Measurements from ENCODE around the gene TTC33. TPM values are rescaled to one million over a fixed set of nuclear protein-coding genes. Genes with fewer than 3 reads are reported as not detected.

TTC33 gene
- polyA plus RNA-seq, 1 of the 3 experiments (the other 2 are of a cell fraction), result 2.2 TPM

GRCh38 chr5:40480392-40480791 is 275.4 kb downstream of the TTC33 start:
- H3F3A ChIP-seq (replicated peaks; ENCODE audit: insufficient read depth), result peaks cover 8% of the 10 kb centered on the region
- no peaks in the 10 kb centered on the region; the same call in 1 of the 2 replicates for H3K27me3 ChIP-seq (ENCODE audit: insufficient read depth)
- no peak overlapping the region for H3K4me2 ChIP-seq
- H3K4me3 ChIP-seq (ENCODE audit: low read depth in 2 of 2, low read length in 1 of 2), result no peak overlapping the region
- ChIA-PET POLR2A (no interaction called here), CTCF (no interaction called here)
- H3K79me2 ChIP-seq (ENCODE audit: insufficient read depth), result no peaks in the 10 kb centered on the region
- WGBS (ENCODE audit: low lambda C conversion rate), result 5% methylated on average over 2 of the region's 2 CpGs
- no peaks in the 10 kb centered on the region for H3K36me3 ChIP-seq (replicated peaks in 1 of 2; ENCODE audit: control insufficient read depth in 1 of 2, insufficient read depth in 2 of 2, low read length in 1 of 2)
- no peaks in the 10 kb centered on the region for H3K4me1 ChIP-seq (ENCODE audit: control insufficient read depth in 1 of 2, insufficient read depth in 2 of 2, low read depth in 1 of 2, low read length in 1 of 2)
- H3K9me3 ChIP-seq, result no peaks in the 10 kb centered on the region
- H2AFZ ChIP-seq (ENCODE audit: low read depth), result no peak overlapping the region
- H3K9me2 ChIP-seq, result no peaks in the 10 kb centered on the region
- TF ChIP-seq SMC3 (IDR thresholded peaks at IDR 0.05; ENCODE audit: low read depth, low read length), result no peak
- no peak for TF ChIP-seq NFIC (IDR thresholded peaks at IDR 0.05; ENCODE audit: borderline replicate concordance)
- TF ChIP-seq GATA2 (CRISPR knock-in tag; IDR thresholded peaks at IDR 0.05), result no peak
- TF ChIP-seq FOXM1 (IDR thresholded peaks at IDR 0.05; ENCODE audit: low read depth), result no peak
- no peak for TF ChIP-seq MXI1 (IDR thresholded peaks at IDR 0.05; ENCODE audit: low read depth, low read length)
- no peak for TF ChIP-seq TEAD4 (IDR thresholded peaks at IDR 0.05; ENCODE audit: borderline replicate concordance, insufficient read depth)
- TF ChIP-seq ELF1 (IDR thresholded peaks at IDR 0.05), result no peak
- no peak for TF ChIP-seq TAF1 (IDR thresholded peaks at IDR 0.05; ENCODE audit: borderline replicate concordance, low read depth, low read length)
- no peak for TF ChIP-seq FOSL2 (IDR thresholded peaks at IDR 0.05; ENCODE audit: borderline replicate concordance, low read depth)
- no peak for TF ChIP-seq USF1 (IDR thresholded peaks at IDR 0.05; ENCODE audit: borderline replicate concordance, low read depth)
- TF ChIP-seq JUND (IDR thresholded peaks at IDR 0.05), result no peak
- no peak for TF ChIP-seq POLR2AphosphoS5 (IDR thresholded peaks at IDR 0.05; ENCODE audit: low read depth, low read length)
- TF ChIP-seq EP300 (IDR thresholded peaks at IDR 0.05; ENCODE audit: borderline replicate concordance in 1 of 2, low read depth in 1 of 2, low read length in 1 of 2), result no peak
- no peak for TF ChIP-seq GABPA (IDR thresholded peaks at IDR 0.05; ENCODE audit: low read depth)
- TF ChIP-seq RCOR1 (IDR thresholded peaks at IDR 0.05; ENCODE audit: low read length), result no peak
- no peak for TF ChIP-seq MEF2A (IDR thresholded peaks at IDR 0.05; ENCODE audit: borderline replicate concordance, low read depth)
- no peak for TF ChIP-seq ZBTB33 (IDR thresholded peaks at IDR 0.05; ENCODE audit: borderline replicate concordance, low read depth)
- H3K27ac ChIP-seq (ENCODE audit: low read depth in 2 of 2, low read length in 1 of 2), result no peak overlapping the region
- no peak for DNase-seq
- H3K9ac ChIP-seq, result no peak overlapping the region
- no peaks in the 10 kb centered on the region for H4K20me1 ChIP-seq (ENCODE audit: insufficient read depth)

- CTCF ChIA-PET, result no interaction called here
- Histone ChIP-seq H2AFZ (ENCODE audit: low read depth) (no peak overlapping the region), H3K27ac (ENCODE audit: low read depth in 2 of 2, low read length in 1 of 2) (no peak overlapping the region), H3K4me2 (no peak overlapping the region), H3K79me2 (ENCODE audit: insufficient read depth) (no peaks in the 10 kb centered on the region), H3K9me3 (no peaks in the 10 kb centered on the region), H3K9ac (no peak overlapping the region), H3K27me3 (ENCODE audit: insufficient read depth) (no peaks in the 10 kb centered on the region; the same call in 1 of the 2 replicates), H3K36me3 (replicated peaks in 1 of 2; ENCODE audit: control insufficient read depth in 1 of 2, insufficient read depth in 2 of 2, low read length in 1 of 2) (no peaks in the 10 kb centered on the region), H3K9me2 (no peaks in the 10 kb centered on the region), H4K20me1 (ENCODE audit: insufficient read depth) (no peaks in the 10 kb centered on the region), H3F3A (replicated peaks; ENCODE audit: insufficient read depth) (peaks cover 8% of the 10 kb centered on the region), H3K4me1 (ENCODE audit: control insufficient read depth in 1 of 2, insufficient read depth in 2 of 2, low read depth in 1 of 2, low read length in 1 of 2) (no peaks in the 10 kb centered on the region), H3K4me3 (ENCODE audit: low read depth in 2 of 2, low read length in 1 of 2) (no peak overlapping the region)
- 11% methylated on average over 3 of the region's 3 CpGs for WGBS (ENCODE audit: low lambda C conversion rate)
- POLR2A ChIA-PET, result no interaction called here
- DNase-seq, result no peak
- no peak for TF ChIP-seq TCF12 (IDR thresholded peaks at IDR 0.05)
- no peak for TF ChIP-seq SMC3 (IDR thresholded peaks at IDR 0.05; ENCODE audit: low read depth, low read length)
- no peak for TF ChIP-seq FOXM1 (IDR thresholded peaks at IDR 0.05; ENCODE audit: low read depth)
- TF ChIP-seq TEAD4 (IDR thresholded peaks at IDR 0.05; ENCODE audit: borderline replicate concordance, insufficient read depth), result no peak
- TF ChIP-seq USF2 (IDR thresholded peaks at IDR 0.05; ENCODE audit: borderline replicate concordance, low read depth, low read length), result no peak
- TF ChIP-seq NRF1 (IDR thresholded peaks at IDR 0.05; ENCODE audit: low read depth, low read length), result no peak
- TF ChIP-seq YY1 (IDR thresholded peaks at IDR 0.05; ENCODE audit: low read depth), result no peak
Measured at GRCh38 chr5:40479939-40480338, 275.8 kb downstream of the TTC33 start.

All from SK-N-SH (cell line).